Measurements from ENCODE around the gene KCP.

KCP gene

DNA sequence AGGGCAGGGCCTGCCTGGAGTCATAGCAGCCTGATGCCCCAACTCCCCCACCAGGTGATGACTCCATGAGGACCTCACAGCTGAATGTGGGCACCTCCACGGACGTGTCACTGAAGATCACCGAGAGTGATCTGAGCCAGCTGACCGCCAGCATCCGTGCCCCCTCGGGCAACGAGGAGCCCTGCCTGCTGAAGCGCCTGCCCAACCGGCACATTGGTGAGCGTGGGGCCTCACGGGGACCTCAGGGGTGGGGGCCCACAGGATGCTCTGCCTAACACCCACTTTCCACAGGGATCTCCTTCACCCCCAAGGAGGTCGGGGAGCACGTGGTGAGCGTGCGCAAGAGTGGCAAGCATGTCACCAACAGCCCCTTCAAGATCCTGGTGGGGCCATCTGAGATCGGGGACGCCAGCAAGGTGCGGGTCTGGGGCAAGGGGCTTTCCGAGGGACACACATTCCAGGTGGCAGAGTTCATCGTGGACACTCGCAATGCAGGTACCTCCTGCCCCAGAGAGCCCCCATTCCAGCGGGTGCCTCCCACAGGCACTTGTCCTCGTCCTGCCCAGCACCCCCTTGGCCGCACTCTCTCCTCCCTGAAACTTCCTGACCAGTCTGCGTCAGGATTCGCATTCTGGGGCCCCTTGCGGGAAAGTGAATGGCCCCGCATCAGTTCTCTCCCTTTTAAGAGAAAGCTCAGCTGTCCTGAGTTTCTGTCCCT lies 57.8 kb downstream of the KCP start:
- no peak for FAIRE-seq

DNA sequence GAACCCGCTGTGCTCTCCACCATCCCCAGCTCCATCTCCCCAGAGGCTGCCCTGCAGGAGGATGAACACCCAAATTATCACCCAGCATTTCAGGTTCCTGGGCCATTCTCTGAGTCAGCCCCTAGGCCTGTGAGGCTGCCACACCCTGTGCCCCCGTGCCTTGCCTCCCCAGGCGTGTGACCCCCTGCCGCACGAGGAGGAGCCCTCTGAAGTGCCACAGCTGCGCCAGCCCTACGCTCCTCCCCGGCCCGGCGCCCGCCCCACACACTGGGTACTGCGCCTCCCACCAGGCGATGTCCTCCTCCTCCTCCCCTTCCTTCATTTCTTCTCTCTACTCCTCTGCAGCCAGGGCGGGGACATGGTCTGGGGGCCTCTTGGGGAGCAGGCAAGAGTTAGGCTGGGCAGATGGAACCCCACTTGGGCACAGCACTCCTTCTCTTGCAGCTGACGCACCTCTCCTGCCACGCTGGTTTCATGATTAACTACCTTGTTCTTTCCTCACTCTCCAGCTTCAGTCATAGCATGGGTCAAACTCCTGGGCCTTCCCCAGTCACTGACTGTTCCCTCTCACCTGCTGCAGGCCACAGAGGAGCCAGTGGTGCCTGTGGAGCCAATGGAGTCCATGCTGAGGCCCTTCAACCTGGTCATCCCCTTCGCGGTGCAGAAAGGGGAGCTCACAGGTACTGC lies 60.6 kb downstream of the KCP start:
- no peak for FAIRE-seq

DNA sequence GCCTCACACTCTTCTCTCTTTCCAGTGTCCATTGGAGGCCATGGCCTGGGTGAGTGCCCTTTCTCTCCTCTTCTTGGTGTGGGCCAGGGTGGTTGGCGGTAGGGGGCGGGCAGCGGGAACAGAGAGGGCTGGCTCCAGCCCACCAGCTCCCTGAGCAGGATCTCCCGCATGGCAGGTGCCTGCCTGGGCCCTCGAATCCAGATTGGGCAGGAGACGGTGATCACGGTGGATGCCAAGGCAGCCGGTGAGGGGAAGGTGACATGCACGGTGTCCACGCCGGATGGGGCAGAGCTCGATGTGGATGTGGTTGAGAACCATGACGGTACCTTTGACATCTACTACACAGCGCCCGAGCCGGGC lies 61.4 kb downstream of the KCP start:
- FAIRE-seq, result no peak

DNA sequence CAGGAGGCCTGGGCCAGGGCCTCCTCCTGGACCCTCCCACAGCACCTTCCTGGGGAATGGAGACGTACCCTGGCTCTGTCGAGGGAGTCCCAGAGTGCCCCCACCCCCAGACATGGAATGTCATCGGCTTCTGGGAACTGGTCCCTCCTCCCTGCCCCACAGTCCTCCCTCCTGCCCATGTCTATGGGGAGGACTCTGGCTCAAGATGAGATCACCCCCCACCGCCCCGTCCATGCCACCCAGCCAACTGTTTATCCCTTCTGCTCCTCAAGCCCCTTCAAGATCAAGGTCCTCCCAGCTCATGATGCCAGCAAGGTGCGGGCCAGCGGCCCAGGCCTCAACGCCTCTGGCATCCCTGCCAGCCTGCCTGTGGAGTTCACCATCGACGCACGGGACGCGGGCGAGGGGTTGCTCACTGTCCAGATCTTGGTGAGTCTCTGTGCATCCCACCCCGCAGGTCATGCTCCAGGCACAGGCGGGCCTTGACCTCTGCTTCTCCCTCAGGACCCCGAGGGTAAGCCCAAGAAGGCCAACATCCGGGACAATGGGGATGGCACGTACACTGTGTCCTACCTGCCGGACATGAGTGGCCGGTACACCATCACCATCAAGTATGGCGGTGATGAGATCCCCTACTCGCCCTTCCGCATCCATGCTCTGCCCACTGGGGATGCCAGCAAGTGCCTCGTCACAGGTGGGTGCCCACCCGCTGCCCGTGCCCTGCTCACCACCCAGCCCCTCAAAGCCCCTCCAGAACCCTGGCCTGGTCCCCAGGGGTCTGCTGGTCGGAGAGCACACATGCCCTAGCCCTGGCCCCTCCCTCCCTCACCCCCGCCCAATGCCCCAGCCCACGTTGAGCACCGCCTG lies 62.0 kb downstream of the KCP start:
- FAIRE-seq, result no peak

DNA sequence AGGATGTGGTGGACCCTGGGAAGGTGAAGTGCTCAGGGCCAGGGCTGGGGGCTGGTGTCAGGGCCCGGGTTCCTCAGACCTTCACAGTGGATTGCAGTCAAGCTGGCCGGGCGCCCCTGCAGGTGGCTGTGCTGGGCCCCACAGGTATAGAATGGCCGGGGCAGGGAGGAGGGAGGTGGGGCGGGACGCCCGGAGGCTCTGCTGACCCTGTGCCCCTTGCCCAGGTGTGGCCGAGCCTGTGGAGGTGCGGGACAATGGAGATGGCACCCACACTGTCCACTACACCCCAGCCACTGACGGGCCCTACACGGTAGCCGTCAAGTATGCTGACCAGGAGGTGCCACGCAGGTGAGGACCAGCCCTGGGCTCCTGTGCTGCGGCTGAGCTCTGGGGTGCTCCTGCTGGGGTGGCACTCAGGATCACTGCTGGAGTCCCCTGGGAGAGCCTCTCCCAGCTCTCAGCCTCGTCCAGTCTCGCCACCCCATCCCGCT lies 62.7 kb downstream of the KCP start:
- FAIRE-seq, result no peak

DNA sequence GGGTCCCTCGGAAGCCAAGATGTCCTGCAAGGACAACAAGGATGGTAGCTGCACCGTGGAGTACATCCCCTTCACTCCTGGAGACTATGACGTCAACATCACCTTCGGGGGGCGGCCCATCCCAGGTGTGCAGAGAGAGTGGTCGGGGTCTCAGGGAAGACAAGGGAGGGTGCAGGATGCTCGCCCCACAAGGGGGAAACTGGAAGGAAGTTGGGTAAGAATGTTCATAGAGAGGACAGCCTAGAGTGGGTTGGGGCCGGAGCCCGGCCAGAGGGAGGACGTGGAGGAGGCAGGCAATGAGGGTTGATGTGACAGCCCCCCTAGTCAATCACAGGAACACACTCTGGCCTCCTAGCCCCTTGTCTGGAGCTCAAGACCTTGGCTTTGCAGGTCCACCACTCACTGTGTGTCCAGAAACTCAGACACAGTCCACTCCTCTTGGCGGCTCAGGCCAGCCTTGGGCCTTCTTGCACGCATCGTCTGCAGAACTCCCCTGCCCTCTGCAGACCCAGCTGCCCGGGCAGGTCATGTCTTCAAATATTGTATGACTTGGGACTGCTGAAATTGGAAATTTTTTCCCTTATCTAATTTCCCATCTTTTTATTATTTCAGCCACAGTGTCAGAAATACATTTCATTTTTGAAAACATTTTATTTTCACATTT lies 63.6 kb downstream of the KCP start:
- no peak for FAIRE-seq

DNA sequence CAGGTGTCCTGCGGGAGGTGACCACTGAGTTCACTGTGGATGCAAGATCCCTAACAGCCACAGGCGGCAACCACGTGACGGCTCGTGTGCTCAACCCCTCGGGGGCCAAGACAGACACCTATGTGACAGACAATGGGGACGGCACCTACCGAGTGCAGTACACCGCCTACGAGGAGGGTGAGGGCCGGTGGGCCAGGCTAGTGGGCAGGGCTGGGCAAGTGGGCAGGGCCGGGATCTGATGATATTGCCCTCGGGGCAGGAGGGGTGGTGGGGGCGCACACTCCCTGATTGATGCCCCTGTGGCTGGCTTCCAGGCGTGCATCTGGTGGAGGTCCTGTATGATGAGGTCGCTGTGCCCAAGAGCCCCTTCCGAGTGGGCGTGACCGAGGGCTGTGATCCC lies 64.5 kb downstream of the KCP start:
- no peak for FAIRE-seq

DNA sequence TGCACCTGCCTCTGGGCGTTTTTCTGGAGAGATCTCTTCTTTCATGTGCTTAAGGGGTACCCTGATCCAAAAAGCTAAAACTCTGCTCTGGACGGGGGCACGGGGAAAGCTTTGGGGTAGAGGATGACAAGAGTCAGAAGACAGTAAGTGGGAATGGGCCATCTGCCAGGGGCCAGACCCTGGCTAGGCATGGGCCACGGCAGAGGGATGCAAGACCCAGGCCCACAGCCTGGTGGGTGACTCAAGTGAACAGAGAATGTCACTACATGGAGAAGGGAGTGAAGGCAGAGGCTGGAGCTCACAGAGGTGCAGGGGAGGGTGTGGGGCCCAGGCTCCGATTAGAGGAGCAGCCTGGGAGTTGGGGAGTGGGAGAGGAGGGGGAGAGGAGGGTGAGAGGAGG lies 65.0 kb downstream of the KCP start:
- no peak for FAIRE-seq

DNA sequence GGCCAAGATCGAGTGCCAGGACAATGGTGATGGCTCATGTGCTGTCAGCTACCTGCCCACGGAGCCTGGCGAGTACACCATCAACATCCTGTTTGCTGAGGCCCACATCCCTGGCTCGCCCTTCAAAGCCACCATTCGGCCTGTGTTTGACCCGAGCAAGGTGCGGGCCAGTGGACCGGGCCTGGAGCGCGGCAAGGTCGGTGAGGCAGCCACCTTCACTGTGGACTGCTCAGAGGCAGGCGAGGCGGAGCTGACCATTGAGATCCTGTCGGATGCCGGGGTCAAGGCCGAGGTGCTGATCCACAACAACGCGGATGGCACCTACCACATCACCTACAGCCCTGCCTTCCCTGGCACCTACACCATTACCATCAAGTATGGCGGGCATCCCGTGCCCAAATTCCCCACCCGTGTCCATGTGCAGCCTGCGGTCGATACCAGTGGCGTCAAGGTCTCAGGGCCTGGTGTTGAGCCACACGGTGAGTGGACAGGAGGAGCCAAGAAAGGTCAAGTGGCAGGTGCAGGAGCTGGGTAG lies 65.7 kb downstream of the KCP start:
- FAIRE-seq, result no peak

DNA sequence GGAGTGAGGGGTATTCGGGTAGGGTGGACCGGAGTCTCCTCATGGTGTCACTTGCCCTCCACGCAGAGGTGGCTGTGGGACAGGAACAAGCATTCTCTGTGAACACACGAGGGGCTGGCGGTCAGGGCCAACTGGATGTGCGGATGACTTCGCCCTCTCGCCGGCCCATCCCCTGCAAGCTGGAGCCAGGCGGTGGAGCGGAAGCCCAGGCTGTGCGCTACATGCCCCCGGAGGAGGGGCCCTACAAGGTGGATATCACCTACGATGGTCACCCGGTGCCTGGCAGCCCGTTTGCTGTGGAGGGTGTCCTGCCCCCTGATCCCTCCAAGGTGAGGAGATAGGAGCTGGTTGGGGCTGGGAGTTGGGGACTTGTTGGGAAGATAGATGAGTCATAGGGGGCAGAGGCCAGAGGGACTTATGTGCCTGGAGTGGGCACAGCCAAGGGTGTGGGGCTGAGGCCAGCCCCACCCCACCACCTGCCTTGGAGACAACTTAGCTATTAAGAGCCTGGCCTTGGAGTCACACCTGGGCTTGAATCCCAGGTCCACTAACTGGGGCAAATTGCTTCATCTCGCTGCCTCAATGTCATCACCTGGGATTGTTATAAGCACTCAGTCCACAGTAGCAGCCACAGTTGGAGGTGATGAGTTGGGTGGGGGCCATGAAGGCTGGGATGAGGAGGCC lies 66.4 kb downstream of the KCP start:
- FAIRE-seq, result no peak

DNA sequence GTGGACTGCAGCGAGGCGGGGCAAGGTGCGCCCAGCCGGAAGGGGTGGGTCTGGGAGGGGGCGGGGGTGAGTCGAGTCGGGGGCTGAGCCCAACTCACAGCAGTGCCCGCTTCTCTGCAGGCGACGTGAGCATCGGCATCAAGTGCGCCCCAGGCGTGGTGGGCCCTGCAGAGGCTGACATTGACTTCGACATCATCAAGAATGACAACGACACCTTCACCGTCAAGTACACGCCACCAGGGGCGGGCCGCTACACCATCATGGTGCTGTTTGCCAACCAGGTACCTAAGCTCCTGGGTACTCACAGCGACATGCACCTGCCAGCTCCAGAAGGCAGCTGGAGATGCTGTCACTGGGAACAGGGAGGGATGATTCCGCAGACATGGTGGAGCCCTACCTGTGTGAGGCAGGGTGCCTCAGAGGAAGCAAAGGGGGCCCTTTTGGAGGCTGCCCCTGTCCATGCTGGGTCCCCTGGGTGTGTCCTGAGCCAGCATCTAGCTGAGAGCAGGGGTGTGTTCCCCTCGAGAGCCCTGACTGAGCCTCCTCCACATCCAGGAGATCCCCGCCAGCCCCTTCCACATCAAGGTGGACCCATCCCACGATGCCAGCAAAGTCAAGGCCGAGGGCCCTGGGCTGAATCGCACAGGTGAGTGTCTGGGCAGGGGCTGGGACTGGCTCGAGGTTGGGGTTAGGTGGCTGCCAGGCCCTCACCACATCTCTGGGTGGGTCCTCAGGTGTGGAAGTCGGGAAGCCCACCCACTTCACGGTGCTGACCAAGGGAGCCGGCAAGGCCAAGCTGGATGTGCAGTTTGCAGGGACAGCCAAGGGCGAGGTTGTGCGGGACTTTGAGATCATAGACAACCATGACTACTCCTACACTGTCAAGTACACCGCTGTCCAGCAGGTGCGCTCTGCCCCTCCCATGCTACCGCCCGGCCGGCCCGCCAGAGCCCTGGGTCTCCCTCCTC lies 67.6 kb downstream of the KCP start:
- FAIRE-seq, result no peak

DNA sequence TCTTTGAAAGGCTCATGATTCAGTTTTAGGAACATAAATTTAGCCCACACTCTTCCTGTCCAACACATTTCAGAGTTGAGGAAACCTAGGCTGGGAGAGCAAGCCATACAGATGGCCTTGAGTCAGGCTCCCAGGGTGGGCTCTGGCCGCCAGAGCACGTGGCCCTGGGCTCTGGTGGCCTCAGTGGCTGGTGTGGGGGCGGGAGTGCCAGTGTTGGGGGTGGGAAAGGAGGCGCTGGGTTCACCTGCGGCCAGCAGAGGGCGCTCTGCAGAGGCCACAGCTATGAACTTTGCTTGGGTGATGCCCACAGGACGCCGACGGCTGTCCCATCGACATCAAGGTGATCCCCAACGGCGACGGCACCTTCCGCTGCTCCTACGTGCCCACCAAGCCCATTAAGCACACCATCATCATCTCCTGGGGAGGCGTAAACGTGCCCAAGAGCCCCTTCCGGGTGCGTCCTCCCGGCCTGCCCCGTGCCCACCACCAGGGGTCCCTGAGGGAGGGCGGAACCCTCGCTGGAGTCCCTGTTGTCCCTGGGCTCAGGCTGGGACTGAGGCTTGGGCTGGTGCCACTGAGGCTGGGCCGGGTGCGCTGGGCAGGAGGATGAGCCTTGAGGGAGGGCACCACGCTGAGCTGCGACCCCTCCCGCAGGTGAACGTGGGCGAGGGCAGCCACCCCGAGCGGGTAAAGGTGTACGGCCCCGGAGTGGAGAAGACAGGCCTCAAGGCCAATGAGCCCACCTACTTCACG lies 68.4 kb downstream of the KCP start:
- no peak for FAIRE-seq

DNA sequence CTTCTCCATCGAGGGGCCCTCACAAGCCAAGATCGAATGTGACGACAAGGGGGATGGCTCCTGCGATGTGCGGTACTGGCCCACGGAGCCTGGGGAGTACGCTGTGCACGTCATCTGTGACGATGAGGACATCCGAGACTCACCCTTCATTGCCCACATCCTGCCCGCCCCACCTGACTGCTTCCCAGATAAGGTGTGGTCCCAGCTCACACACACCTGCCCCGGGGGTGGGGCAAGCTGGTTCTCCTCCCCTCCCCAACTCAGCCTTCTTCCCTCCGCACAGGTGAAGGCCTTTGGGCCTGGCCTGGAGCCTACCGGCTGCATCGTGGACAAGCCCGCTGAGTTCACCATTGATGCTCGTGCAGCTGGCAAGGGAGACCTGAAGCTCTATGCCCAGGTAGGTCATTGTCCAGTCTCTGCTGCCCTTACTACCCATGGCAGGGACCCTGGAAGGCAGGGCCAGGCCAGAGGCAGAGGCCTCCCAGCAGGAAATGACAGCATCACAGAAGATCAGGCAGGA lies 69.3 kb downstream of the KCP start:
- no peak for FAIRE-seq

DNA sequence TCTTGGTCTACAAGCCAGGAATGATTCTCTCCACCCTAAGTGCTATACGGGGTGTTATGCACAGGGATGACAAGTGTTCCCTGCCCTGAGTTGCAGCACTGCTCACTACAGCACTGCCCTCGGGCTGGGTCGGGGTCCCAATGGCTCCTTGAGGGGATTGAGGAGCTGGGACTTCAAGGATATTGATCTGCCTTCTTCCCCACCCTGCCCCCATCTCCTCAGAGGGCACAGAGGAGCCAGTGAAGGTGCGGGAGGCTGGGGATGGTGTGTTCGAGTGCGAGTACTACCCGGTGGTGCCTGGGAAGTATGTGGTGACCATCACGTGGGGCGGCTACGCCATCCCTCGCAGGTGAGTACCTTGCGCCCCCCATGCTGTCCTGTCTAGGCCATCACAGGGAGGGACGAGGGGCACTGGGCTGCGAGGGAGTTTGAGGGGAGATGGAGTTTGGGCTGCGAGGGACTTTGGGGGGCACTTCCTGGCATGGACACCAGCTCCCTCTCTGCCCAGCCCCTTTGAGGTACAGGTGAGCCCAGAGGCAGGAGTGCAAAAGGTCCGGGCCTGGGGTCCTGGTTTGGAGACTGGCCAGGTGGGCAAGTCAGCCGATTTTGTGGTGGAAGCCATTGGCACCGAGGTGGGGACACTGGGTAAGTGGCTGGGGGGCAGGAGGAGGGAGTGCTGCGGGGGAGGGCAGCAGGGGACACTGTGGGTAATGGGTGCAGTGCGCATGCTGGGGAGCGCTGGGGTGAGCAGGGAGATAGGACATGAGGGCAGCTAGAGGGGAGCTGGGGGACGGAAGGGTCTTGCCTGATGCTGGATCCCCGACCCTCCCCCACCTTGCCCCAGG lies 70.0 kb downstream of the KCP start:
- FAIRE-seq, result no peak

DNA sequence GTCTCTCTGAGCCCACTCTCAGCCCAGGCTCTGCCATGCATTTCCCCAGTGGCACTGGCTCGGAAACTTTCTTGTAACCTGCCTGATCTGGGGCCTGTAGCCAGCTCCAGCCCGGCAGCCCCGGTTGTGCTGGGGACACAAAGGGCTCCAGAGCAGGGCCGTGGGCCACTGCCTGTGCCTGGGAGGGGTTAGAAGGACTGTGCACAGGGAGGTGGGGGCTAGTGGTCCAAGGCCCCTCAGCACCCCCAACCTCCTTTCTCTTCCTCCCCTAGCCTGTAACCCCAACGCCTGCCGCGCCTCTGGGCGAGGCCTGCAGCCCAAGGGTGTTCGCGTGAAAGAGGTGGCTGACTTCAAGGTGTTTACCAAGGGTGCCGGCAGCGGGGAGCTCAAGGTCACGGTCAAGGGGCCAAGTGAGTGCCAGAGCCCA lies 70.7 kb downstream of the KCP start:
- FAIRE-seq, result no peak

DNA sequence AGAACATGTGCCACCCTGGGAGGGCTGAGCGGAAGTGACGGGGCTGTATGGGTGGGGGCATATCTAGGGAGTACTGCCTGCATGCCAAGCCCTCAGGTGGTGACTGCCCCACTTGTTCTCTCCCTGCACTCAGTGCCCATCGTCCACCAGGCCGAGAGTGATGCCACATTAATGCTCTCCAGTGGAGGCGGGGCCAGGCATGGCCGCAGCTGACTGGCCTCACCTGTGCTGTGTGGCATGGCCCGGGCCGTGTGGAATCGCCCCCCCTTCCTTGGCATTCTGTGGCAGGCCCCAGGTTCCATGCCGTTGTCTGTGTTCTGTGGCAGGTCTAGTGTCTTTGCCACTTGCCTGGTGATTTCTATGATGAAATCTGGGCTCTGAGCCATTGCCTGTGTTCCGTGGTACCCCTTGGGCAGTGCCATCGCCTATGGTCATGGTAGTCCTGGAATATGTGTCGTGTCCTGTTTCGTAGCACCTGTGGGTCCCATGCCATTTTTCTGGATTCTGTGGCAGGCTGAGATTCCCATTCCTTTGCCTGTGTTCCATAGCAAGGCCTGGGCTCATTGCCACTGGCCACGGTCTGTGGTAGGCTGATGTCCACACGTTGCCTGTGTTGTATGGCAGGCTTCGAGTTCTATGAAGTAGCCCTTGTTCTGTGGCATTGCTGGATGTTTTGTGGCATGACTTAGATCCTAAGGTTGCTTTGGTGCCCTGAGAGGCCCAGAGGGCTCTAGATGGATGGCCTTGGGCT lies 71.4 kb downstream of the KCP start:
- no peak for FAIRE-seq

DNA sequence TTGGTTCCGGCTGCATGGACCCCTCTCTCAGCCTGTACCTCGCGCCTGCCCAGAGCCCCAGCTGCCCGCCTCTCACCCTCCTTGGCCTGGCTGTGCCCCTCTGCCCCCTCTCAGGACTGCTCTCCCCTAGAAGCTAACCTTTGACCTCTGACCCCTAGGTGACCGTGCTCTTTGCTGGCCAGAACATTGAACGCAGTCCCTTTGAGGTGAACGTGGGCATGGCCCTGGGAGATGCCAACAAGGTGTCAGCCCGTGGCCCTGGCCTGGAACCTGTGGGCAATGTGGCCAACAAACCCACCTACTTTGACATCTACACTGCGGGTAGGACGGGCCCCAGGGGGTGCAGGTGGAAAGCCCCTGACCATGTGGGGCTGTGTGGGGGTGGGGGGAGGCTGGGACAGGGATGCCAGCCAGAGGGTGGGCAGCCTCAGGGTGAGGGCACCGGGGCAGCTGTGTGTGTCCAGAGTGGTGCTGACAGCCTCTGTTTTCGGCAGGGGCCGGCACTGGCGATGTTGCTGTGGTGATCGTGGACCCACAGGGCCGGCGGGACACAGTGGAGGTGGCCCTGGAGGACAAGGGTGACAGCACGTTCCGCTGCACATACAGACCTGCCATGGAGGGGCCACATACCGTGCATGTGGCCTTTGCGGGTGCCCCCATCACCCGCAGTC lies 72.3 kb downstream of the KCP start:
- FAIRE-seq, result no peak

DNA sequence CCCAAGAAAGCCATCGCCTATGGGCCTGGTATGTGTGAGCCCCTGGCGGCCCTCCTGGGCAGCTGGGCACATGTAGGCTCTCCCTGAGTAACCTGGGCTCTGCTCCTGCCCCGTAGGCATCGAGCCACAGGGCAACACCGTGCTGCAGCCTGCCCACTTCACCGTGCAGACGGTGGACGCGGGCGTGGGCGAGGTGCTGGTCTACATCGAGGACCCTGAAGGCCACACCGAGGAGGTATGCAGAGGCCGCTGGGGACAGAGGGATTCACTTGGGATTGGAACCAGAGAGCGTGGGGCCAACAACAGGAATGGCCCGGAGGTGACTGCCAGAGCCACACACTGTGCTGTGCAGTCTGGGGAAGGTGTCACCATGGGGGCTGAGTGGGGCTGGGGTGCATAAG lies 73.0 kb downstream of the KCP start:
- FAIRE-seq, result no peak
